ENCODE data around the gene CEP78. TPM values are rescaled to one million over a fixed set of nuclear protein-coding genes. Genes with fewer than 3 reads are reported as not detected.

The CEP78 gene
- total and polyA plus RNA-seq, 11 donors, result 1.1 to 8.2 (median 3.3) TPM

GRCh38 chr9:78245401-78245800 is 9.5 kb downstream of the CEP78 start:
- TF ChIP-seq POLR2A (IDR thresholded peaks at IDR 0.05) (no peak), CTCF (IDR thresholded peaks at IDR 0.05) (no peak)

GRCh38 chr9:78248635-78249034 is 12.8 kb downstream of the CEP78 start:
- no peaks in the 10 kb centered on the region for H3K27me3 ChIP-seq
- H3K9me3 ChIP-seq, result no peaks in the 10 kb centered on the region
- ATAC-seq (no peak), DNase-seq (no peak)
- intact Hi-C loops (cut with DNase I), result no loop called here
- no peak overlapping the region for H3K4me3 ChIP-seq
- 90 to 93% (median 91%) methylated on average over 1 of the region's 1 CpG for WGBS, 4 donors
- no peaks in the 10 kb centered on the region for H3K4me1 ChIP-seq
- H3K27ac ChIP-seq, result no peak overlapping the region
- TF ChIP-seq POLR2A (IDR thresholded peaks at IDR 0.05), result no peak
- TF ChIP-seq CTCF (IDR thresholded peaks at IDR 0.05), result no peak
- H3K36me3 ChIP-seq, result peaks cover 0 to 73% (median 36%) of the 10 kb centered on the region in 9 donors

More at GRCh38 chr9:78245401-78245800, 9.5 kb downstream of the CEP78 start:
- ATAC-seq (no peak), DNase-seq (no peak)
- no peak overlapping the region for H3K27ac ChIP-seq
- intact Hi-C loops (cut with DNase I), result no loop called here
- no peaks in the 10 kb centered on the region for H3K27me3 ChIP-seq
- no peaks in the 10 kb centered on the region for H3K9me3 ChIP-seq
- H3K36me3 ChIP-seq, result peaks cover 0 to 68% (median 34%) of the 10 kb centered on the region in 9 donors
- 89 to 95% (median 92%) methylated on average over 1 of the region's 1 CpG for WGBS, 4 donors
- no peaks in the 10 kb centered on the region for H3K4me1 ChIP-seq
- no peak overlapping the region for H3K4me3 ChIP-seq

GRCh38 chr9:78249542-78249941 is 13.7 kb downstream of the CEP78 start:
- Histone ChIP-seq H3K4me3 (no peak overlapping the region), H3K27ac (no peak overlapping the region), H3K36me3 (peaks cover 0 to 73% (median 28%) of the 10 kb centered on the region in 9 donors), H3K4me1 (no peaks in the 10 kb centered on the region), H3K9me3 (no peaks in the 10 kb centered on the region), H3K27me3 (no peaks in the 10 kb centered on the region)
- ATAC-seq, result no peak
- DNase-seq, result no peak
- no peak for TF ChIP-seq CTCF (IDR thresholded peaks at IDR 0.05)
- no peak for TF ChIP-seq POLR2A (IDR thresholded peaks at IDR 0.05)
- intact Hi-C loops (cut with DNase I), result no loop called here

- no peak for ATAC-seq
- peaks cover 0 to 84% (median 28%) of the 10 kb centered on the region in 9 donors for H3K36me3 ChIP-seq
- H3K4me1 ChIP-seq, result no peaks in the 10 kb centered on the region
- no peaks in the 10 kb centered on the region for H3K9me3 ChIP-seq
- DNase-seq, result no peak
- no peak overlapping the region for H3K27ac ChIP-seq
- 96 to 98% (median 98%) methylated on average over 1 of the region's 1 CpG for whole genome bisulfite sequencing, 4 donors
- no peaks in the 10 kb centered on the region for H3K27me3 ChIP-seq
- no peak overlapping the region for H3K4me3 ChIP-seq
- no peak for TF ChIP-seq CTCF (IDR thresholded peaks at IDR 0.05)
- TF ChIP-seq POLR2A (IDR thresholded peaks at IDR 0.05), result no peak
- intact Hi-C loops (cut with DNase I), result no loop called here
These were observed 16.7 kb downstream of the CEP78 start for GRCh38 chr9:78252616-78253015.
